Neural cell (in vitro differentiated cells): ENCODE data around the gene DCTN3. TPM values are rescaled to one million over a fixed set of nuclear protein-coding genes. Genes with fewer than 3 reads are reported as not detected.

Source experiments
- H2AFZ ChIP-seq: fragments of 200-600, 300-800 bp; sonication (generic), shearing (Covaris generic); 2 replicates; pipeline ENCODE4 v1.6.0; 2014; ENCODE audit warnings: low read depth, mild to moderate bottlenecking, antibody characterized with exemption, low read length, moderate library complexity
- H3F3A ChIP-seq: fragments of 200-600 bp; shearing (Covaris generic); 2 replicates; pipeline ENCODE4 v1.6.1; 2016; ENCODE audit warnings: mild to moderate bottlenecking, moderate library complexity, mixed read lengths, antibody characterized with exemption, low read length; ENCODE audit not compliant: insufficient read depth, poor library complexity, severe bottlenecking
- H3K27ac ChIP-seq: fragments of 200-600, 300-800 bp; sonication (generic), shearing (Covaris generic); 2 replicates; pipeline ENCODE4 v1.5.1; 2014; ENCODE audit warnings: mild to moderate bottlenecking, low read length, moderate library complexity
- H3K27me3 ChIP-seq: fragments of 300-800, 200-600 bp; sonication (generic), shearing (Covaris generic); 2 replicates; pipeline ENCODE4 v1.6.0; 2014; ENCODE audit warnings: mild to moderate bottlenecking, low read depth, low read length, moderate library complexity; ENCODE audit not compliant: insufficient read depth
- H3K36me3 ChIP-seq: fragments of 300-800, 200-600 bp; sonication (generic), shearing (Covaris generic); 2 replicates; pipeline ENCODE4 v1.5.1; 2014; ENCODE audit warnings: mild to moderate bottlenecking, antibody characterized with exemption, low read length, moderate library complexity; ENCODE audit not compliant: insufficient read depth
- H3K4me2 ChIP-seq: fragments of 300-800, 200-600 bp; sonication (generic), shearing (Covaris generic); 2 replicates; pipeline ENCODE4 v1.6.0; 2014; ENCODE audit warnings: mild to moderate bottlenecking, low read length
- H3K4me3 ChIP-seq: fragments of 300-800, 200-600 bp; sonication (generic), shearing (Covaris generic); 2 replicates; pipeline ENCODE4 v1.5.1; 2014; ENCODE audit warnings: mild to moderate bottlenecking, low read length, moderate library complexity
- H3K79me2 ChIP-seq: fragments of 200-600 bp; shearing (Covaris generic); replicated peaks from 2 replicates; pipeline ENCODE4 v1.6.0; 2014; ENCODE audit warnings: mild to moderate bottlenecking, low read length, moderate library complexity; ENCODE audit not compliant: insufficient read depth
- H3K9ac ChIP-seq: fragments of 300-800, 200-600 bp; sonication (generic), shearing (Covaris generic); 2 replicates; pipeline ENCODE4 v1.6.1; 2016; ENCODE audit warnings: mild to moderate bottlenecking, low read length, mixed read lengths
- H3K9me2 ChIP-seq: fragments of 200-600 bp; shearing (Covaris generic); 2 replicates; pipeline ENCODE4 v1.6.1; 2016; ENCODE audit warnings: mild to moderate bottlenecking, low read length, mixed read lengths; ENCODE audit not compliant: insufficient read depth
- H3K9me3 ChIP-seq: fragments of 200-600, 300-800 bp; sonication (generic), shearing (Covaris generic); 2 replicates; pipeline ENCODE4 v1.6.1; 2016; ENCODE audit warnings: mild to moderate bottlenecking, mixed run types, low read length, moderate library complexity, mixed read lengths
- H4K20me1 ChIP-seq: fragments of 200-600 bp; shearing (Covaris generic); 2 replicates; pipeline ENCODE4 v1.6.1; 2016; ENCODE audit warnings: mild to moderate bottlenecking, mixed run types; ENCODE audit not compliant: insufficient read depth
- CTCF ChIP-seq: fragments of 450-650 bp; IDR thresholded peaks from 2 replicates; pipeline ENCODE4 v1.5.1; 2014; ENCODE audit warnings: antibody characterized with exemption, mild to moderate bottlenecking, moderate library complexity; ENCODE audit not compliant: poor library complexity, severe bottlenecking
- EP300 ChIP-seq: fragments of 450-650 bp; conservative IDR thresholded peaks from 2 replicates; pipeline ENCODE4 v1.6.1; 2014; ENCODE audit warnings: antibody characterized with exemption, mild to moderate bottlenecking, moderate library complexity; ENCODE audit not compliant: poor library complexity, severe bottlenecking
- EZH2 ChIP-seq: fragments of 200-600, 300-800 bp; shearing (Covaris generic), sonication (generic); IDR thresholded peaks from 2 replicates; pipeline ENCODE4 v1.6.1; 2014; ENCODE audit warnings: antibody characterized with exemption, low read length, borderline replicate concordance, mild to moderate bottlenecking; ENCODE audit not compliant: insufficient read depth, poor library complexity, severe bottlenecking
- MXI1 ChIP-seq: fragments of 450-650 bp; conservative IDR thresholded peaks from 2 replicates; pipeline ENCODE4 v1.6.1; 2014; ENCODE audit warnings: antibody characterized with exemption, mild to moderate bottlenecking; ENCODE audit not compliant: poor library complexity, severe bottlenecking
- POLR2AphosphoS5 ChIP-seq: IDR thresholded peaks from 2 replicates; pipeline ENCODE4 v1.6.1; 2012
- RAD21 ChIP-seq: fragments of 450-650 bp; conservative IDR thresholded peaks from 2 replicates; pipeline ENCODE4 v1.6.1; 2014; ENCODE audit warnings: antibody characterized with exemption, mild to moderate bottlenecking, moderate library complexity
- REST ChIP-seq: IDR thresholded peaks from 2 replicates; pipeline ENCODE4 v1.6.1; 2012; ENCODE audit warnings: borderline replicate concordance
- SMC3 ChIP-seq: fragments of 450-650 bp; conservative IDR thresholded peaks from 2 replicates; pipeline ENCODE4 v1.6.1; 2014; ENCODE audit warnings: antibody characterized with exemption, mild to moderate bottlenecking, moderate library complexity; ENCODE audit not compliant: poor library complexity
- TAF1 ChIP-seq: IDR thresholded peaks from 2 replicates; pipeline ENCODE4 v1.6.1; 2012; ENCODE audit warnings: low read depth
- polyA plus RNA-seq: library from polyadenylated mRNA; depleted of rRNA; stranded (reverse); fragments of >200 nt; gene quantifications from 2 replicates; pipeline ENCODE4 v1.2.3, GENCODE V29; 2014

Gene DCTN3
- polyA plus RNA-seq, 1 donor from 2014 or later, result 380 TPM

- Histone ChIP-seq H3K9me2 (no peaks in the 10 kb centered on the region), H3K27ac (no peak overlapping the region), H4K20me1 (no peaks in the 10 kb centered on the region), H3K9ac (peak overlapping the region; percentile 33), H3K4me2 (no peak overlapping the region), H3K27me3 (peaks cover 21% of the 10 kb centered on the region), H3K79me2 (peaks cover 6% of the 10 kb centered on the region), H3K36me3 (no peaks in the 10 kb centered on the region), H3F3A (peaks cover 3% of the 10 kb centered on the region), H2AFZ (no peak overlapping the region), H3K9me3 (no peaks in the 10 kb centered on the region), H3K4me3 (no peak overlapping the region)
- TF ChIP-seq CTCF (no peak), MXI1 (no peak), EP300 (no peak), TAF1 (no peak)
Measured at GRCh38 chr9:34624475-34625185, 4.3 kb upstream of the DCTN3 start.

- Histone ChIP-seq H3K4me3 (no peak overlapping the region), H2AFZ (no peak overlapping the region), H3K9ac (no peak overlapping the region)
Measured at GRCh38 chr9:34623374-34624235, 3.3 kb upstream of the DCTN3 start.

More at GRCh38 chr9:34623374-34624235, 3.3 kb upstream of the DCTN3 start:
- no peaks in the 10 kb centered on the region for H3K9me2 ChIP-seq
- no peaks in the 10 kb centered on the region for H3K36me3 ChIP-seq
- no peak overlapping the region for H3K27ac ChIP-seq
- peaks cover 14% of the 10 kb centered on the region for H3K79me2 ChIP-seq
- H3K9me3 ChIP-seq, result no peaks in the 10 kb centered on the region
- H3F3A ChIP-seq, result peaks cover 3% of the 10 kb centered on the region
- TF ChIP-seq EZH2 (no peak), TAF1 (no peak), SMC3 (no peak), CTCF (no peak), EP300 (no peak), POLR2AphosphoS5 (no peak), RAD21 (no peak), REST (no peak), MXI1 (no peak)
- peaks cover 13% of the 10 kb centered on the region for H3K27me3 ChIP-seq
- H4K20me1 ChIP-seq, result no peaks in the 10 kb centered on the region
- no peak overlapping the region for H3K4me2 ChIP-seq
